HG02759 (cell line): ENCODE measurements around the gene TCEANC2.
"Not testable (repeated sequence)": the region's sequence is repeated elsewhere in the genome, so short reads cannot be mapped to it uniquely, and the experiment has no call there.

ENCODE experiments used
- ATAC-seq: cut with Tn5 transposase; IDR thresholded peaks from one replicate; pipeline ENCODE4 v1.9.1; 2021; ENCODE audit warnings: mild to moderate bottlenecking, moderate library complexity; ENCODE audit not compliant: unreplicated experiment

The TCEANC2 gene

GRCh38 chr1:54024811-54025210 lies 28.6 kb upstream of the TCEANC2 start:
- not testable (repeated sequence) for ATAC-seq

- ATAC-seq = no peak
Measured at GRCh38 chr1:54027848-54028247, 25.6 kb upstream of the TCEANC2 start.

GRCh38 chr1:54028306-54029251 lies 24.8 kb upstream of the TCEANC2 start:
- no peak for ATAC-seq

- ATAC-seq = no peak
Measured at GRCh38 chr1:54037476-54037875, 15.9 kb upstream of the TCEANC2 start.

GRCh38 chr1:54041806-54042205 lies 11.6 kb upstream of the TCEANC2 start:
- no peak for ATAC-seq

- no peak for ATAC-seq
Measured at GRCh38 chr1:54045496-54045895, 7.9 kb upstream of the TCEANC2 start.

- no peak for ATAC-seq
Measured at GRCh38 chr1:54046671-54047383, 6.6 kb upstream of the TCEANC2 start.

GRCh38 chr1:54047384-54048305 lies 5.8 kb upstream of the TCEANC2 start:
- ATAC-seq = no peak

GRCh38 chr1:54050435-54050834 lies 3.0 kb upstream of the TCEANC2 start:
- ATAC-seq = not testable (repeated sequence)

GRCh38 chr1:54051933-54052430 lies 1.4 kb upstream of the TCEANC2 start:
- no peak for ATAC-seq

GRCh38 chr1:54052431-54052933 lies 926 bp upstream of the TCEANC2 start:
- ATAC-seq = peak; percentile 14

- no peak for ATAC-seq
Measured at GRCh38 chr1:54053745-54054437, 483 bp downstream of the TCEANC2 start.

- ATAC-seq = no peak
Measured at GRCh38 chr1:54054438-54054749, 986 bp downstream of the TCEANC2 start.

GRCh38 chr1:54064299-54064698 lies 10.9 kb downstream of the TCEANC2 start:
- ATAC-seq = no peak

- no peak for ATAC-seq
Measured at GRCh38 chr1:54069791-54070170, 16.4 kb downstream of the TCEANC2 start.

- no peak for ATAC-seq
Measured at GRCh38 chr1:54070171-54070837, 16.9 kb downstream of the TCEANC2 start.

GRCh38 chr1:54077359-54077758 lies 24.0 kb downstream of the TCEANC2 start:
- ATAC-seq = no peak

- no peak for ATAC-seq
Measured at GRCh38 chr1:54080598-54081049, 27.2 kb downstream of the TCEANC2 start.
